ENCODE measurements around the gene ARMH1.
A peak's percentile ranks its signal among the peaks of the same experiment; 100 is the strongest.
"Not testable (repeated sequence)": the region's sequence is repeated elsewhere in the genome, so short reads cannot be mapped to it uniquely, and the experiment has no call there.

The ARMH1 gene

GRCh38 chr1:44724296-44724954, 49.9 kb downstream of the ARMH1 start:
- DNase-seq, result no peak

DNA sequence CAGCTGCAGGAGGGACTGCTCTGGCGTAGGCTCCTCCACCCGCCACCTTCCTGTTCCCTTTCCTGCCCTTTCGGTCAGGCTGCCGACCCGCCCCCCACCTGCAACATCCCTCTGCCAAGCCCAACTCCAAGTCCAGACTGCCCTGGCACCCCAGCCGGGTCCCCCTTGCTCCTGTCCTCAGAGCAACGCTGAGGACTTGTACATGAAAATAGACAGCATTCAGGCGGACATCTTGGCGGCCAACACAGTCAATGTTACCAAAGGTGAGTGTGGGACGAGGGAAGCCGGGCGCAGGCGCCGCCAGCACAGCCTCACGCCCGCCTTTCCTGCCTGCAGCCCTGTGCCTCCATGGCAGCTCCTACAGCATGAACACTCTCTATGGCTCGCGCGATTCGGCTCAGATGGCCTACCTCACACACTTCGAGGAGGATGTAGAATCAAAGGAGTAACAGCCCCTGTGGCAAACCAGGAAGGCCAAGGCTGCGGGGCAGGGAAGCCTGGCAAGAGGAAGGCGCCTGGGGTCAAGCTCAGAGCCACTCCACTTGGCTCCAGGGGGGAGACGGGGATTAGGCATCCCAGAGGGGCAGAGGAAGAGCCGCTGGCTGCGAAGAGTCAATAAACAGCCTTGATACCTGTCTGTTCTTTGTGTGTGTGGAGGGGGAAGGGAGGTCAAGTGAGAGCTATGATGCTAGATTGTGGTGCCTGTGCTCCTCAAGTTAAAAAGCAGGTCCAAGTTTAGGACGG, 50.6 kb downstream of the ARMH1 start:
- DNase-seq, result no peak

DNA sequence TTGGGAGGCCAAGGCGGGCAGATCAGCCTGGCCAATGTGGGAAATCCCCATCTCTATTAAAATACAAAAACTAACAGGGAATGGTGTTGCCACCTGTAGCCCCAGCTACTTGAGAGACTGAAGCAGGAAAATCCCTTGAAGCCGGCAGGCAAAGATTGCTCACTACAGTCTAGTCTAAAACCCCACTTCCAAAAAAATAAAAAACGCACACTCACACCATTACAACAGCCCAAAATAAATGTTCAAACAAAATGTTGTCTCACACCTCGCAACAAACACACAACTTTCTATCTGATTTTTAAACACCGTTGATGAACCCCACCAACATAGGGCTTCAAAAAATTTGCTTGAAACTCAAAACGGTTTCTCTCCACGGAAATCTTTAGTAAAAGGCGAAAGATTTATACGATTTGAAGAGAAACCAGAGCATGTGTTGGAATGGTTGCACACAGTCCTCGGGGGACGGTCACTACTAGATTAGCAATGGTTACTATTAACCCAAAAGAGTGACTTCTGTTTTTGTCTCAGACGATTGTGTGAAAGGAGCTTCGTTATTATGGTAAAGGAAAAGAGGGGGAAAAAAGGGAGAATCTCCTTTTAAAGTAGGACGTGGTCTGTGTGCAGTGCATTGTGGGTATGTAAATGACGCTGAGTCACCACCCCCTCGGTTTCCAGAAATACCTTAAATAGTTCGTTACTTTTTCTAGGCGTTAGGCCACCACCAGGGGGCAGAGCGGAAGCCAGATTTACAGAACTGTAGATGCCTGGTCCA, 56.4 kb downstream of the ARMH1 start, which contains the start of gene RNU5D-1:
TSS of gene RNU5D-1 (minus strand) at position 430 of the 772 bp plus-strand sequence.
- peak; percentile 92 to 95 for DNase-seq

- DNase-seq, result no peak
Observed at GRCh38 chr1:44733365-44733764, 58.9 kb downstream of the ARMH1 start.

- no peak for DNase-seq
Observed at GRCh38 chr1:44733784-44734183, 59.3 kb downstream of the ARMH1 start.

GRCh38 chr1:44735992-44736391, 61.5 kb downstream of the ARMH1 start:
- no peak for DNase-seq

GRCh38 chr1:44738953-44739306, 64.4 kb downstream of the ARMH1 start:
- not testable (repeated sequence) for DNase-seq

- DNase-seq, result peak; percentile 96 to 97
Observed at GRCh38 chr1:44739307-44740178, 65.0 kb downstream of the ARMH1 start, which contains the start of gene KIF2C. KIF2C (plus strand) TSS chr1:44739837; CDS start chr1:44739933, 96 bp downstream.

- DNase-seq, result no peak
Observed at GRCh38 chr1:44740179-44740617, 65.7 kb downstream of the ARMH1 start.

DNA sequence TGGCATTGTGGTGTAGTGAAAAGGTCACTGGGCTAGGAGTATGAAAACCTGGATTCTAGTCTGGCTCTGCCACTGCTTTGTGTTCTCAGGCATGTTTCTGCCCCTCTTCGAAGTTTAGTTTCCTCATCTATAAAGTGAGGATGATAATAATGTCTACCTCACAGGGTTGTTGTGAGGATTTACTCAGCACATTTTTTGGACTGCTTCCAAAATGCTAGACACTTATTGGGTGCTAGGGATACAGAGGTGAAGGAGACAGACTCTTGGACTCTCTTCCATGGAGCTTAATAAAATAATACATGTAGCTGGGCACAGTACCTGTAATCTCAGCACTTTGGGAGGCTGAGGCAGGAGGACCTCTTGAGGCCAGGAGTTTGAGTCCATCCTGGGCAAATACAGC, 68.7 kb downstream of the ARMH1 start:
- DNase-seq, result no peak

DNA sequence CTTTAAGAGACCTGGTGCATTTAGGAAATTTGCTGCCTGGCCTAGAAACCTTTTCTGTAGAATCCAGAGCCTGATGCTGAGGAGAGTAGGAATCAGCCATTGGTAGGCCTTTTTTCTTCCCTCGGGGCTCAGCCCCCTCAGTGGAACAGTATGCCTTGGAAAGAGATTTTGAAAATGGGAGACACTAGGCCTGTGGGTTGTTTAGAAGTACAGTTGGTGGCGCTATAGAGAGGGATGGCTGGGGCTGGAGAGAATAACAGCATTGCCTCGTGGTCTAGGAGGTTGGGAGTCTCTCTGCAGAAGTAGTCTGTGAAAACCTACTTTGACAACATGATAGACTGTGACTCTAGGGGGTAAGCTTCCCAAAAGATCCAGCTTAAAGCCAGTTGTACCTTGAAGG, 73.4 kb downstream of the ARMH1 start:
- DNase-seq, result no peak

DNA sequence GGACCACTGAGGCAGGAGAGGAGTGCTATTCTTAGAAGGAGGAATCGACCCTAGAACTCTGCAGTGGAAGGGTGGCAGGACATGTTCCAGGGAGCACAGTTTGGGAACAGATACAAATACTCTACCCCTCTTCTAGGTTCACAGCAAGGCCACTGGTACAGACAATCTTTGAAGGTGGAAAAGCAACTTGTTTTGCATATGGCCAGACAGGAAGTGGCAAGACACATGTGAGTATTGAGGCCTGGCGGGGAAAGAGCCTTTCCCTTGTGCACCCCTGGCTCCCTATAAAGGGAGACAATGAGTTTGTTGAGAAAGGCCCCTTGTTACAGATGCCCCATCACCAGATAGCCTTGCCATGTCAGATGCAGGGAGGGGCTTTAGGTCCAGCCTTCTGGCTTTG, 82.9 kb downstream of the ARMH1 start:
- DNase-seq, result no peak

GRCh38 chr1:44759077-44759476, 84.6 kb downstream of the ARMH1 start:
- no peak for DNase-seq

GRCh38 chr1:44760876-44761275, 86.4 kb downstream of the ARMH1 start:
- DNase-seq, result no peak

- not testable (repeated sequence) for DNase-seq
Observed at GRCh38 chr1:44766421-44766820, 91.9 kb downstream of the ARMH1 start.

Data from CD4-positive, alpha-beta T cell treated with Interleukin-1 beta for 1 hour (primary cell).